H9 (cell line): ENCODE data around the gene EXOC5. TPM values are rescaled to one million over a fixed set of nuclear protein-coding genes. Genes with fewer than 3 reads are reported as not detected.

Source experiments
- DNase-seq: peaks from one replicate; pipeline ENCODE4 v3.0.0-alpha.2; 2017
- H2AFZ ChIP-seq: one replicate; pipeline ENCODE4 v1.6.1; 2013; ENCODE audit warnings: mild to moderate bottlenecking, low read length, control low read depth, moderate library complexity
- H2AK5ac ChIP-seq: 2 replicates; pipeline ENCODE4 v1.6.1; 2013; ENCODE audit warnings: low read length, control low read depth, mixed read lengths; ENCODE audit not compliant: insufficient read length
- H2BK120ac ChIP-seq: one replicate; pipeline ENCODE4 v1.6.1; 2013; ENCODE audit warnings: low read depth, mild to moderate bottlenecking, low read length, control low read depth, inconsistent platforms; ENCODE audit not compliant: poor library complexity, severe bottlenecking
- H2BK12ac ChIP-seq: 2 replicates; pipeline ENCODE4 v1.6.1; 2013; ENCODE audit warnings: low read length, control low read depth, mixed read lengths, low read depth; ENCODE audit not compliant: insufficient read length
- H2BK15ac ChIP-seq: 2 replicates; pipeline ENCODE4 v1.6.1; 2013; ENCODE audit warnings: low read depth, low read length, control low read depth
- H2BK20ac ChIP-seq: one replicate; pipeline ENCODE4 v1.6.1; 2013; ENCODE audit warnings: low read depth, mild to moderate bottlenecking, low read length, control low read depth, inconsistent platforms; ENCODE audit not compliant: poor library complexity, severe bottlenecking
- H2BK5ac ChIP-seq: 2 replicates; pipeline ENCODE4 v1.6.1; 2013; ENCODE audit warnings: low read length, control low read depth, mixed read lengths; ENCODE audit not compliant: insufficient read length
- H3K14ac ChIP-seq: 2 replicates; pipeline ENCODE4 v1.6.1; 2013; ENCODE audit warnings: low read length, control low read depth; ENCODE audit not compliant: insufficient read depth
- H3K18ac ChIP-seq: 2 replicates; pipeline ENCODE4 v1.6.1; 2013; ENCODE audit warnings: low read depth, mild to moderate bottlenecking, mixed read lengths, low read length, control low read depth; ENCODE audit not compliant: insufficient read length
- H3K23ac ChIP-seq: 2 replicates; pipeline ENCODE4 v1.6.1; 2013; ENCODE audit warnings: low read length, control low read depth, mixed read lengths, low read depth; ENCODE audit not compliant: insufficient read length
- H3K23me2 ChIP-seq: 2 replicates; pipeline ENCODE4 v1.6.1; 2013; ENCODE audit warnings: low read depth, mild to moderate bottlenecking, mixed read lengths, low read length, control low read depth; ENCODE audit not compliant: insufficient read length, poor library complexity, severe bottlenecking
- H3K27ac ChIP-seq: 2 replicates; pipeline ENCODE4 v1.5.1; 2013; ENCODE audit warnings: low read length, control low read depth, mixed read lengths, low read depth; ENCODE audit not compliant: insufficient read length
- H3K27me3 ChIP-seq: 2 replicates; pipeline ENCODE4 v1.6.1; 2013; ENCODE audit warnings: low read length, control low read depth, inconsistent platforms; ENCODE audit not compliant: insufficient read depth
- H3K4ac ChIP-seq: 2 replicates; pipeline ENCODE4 v1.6.1; 2013; ENCODE audit warnings: low read depth, mild to moderate bottlenecking, control low read depth, inconsistent platforms, low read length, moderate library complexity
- H3K4me1 ChIP-seq: 2 replicates; pipeline ENCODE4 v1.6.1; 2013; ENCODE audit warnings: low read length, control low read depth, inconsistent platforms; ENCODE audit not compliant: insufficient read depth
- H3K4me2 ChIP-seq: 2 replicates; pipeline ENCODE4 v1.6.1; 2013; ENCODE audit warnings: low read length, control low read depth, mixed read lengths; ENCODE audit not compliant: insufficient read length, insufficient read depth
- H3K56ac ChIP-seq: 2 replicates; pipeline ENCODE4 v1.6.1; 2013; ENCODE audit warnings: low read depth, mild to moderate bottlenecking, mixed read lengths, low read length, control low read depth; ENCODE audit not compliant: insufficient read length
- H3K79me1 ChIP-seq: 2 replicates; pipeline ENCODE4 v1.6.1; 2013; ENCODE audit warnings: low read depth, mild to moderate bottlenecking, moderate library complexity, low read length, control low read depth, inconsistent platforms; ENCODE audit not compliant: insufficient read depth, poor library complexity, severe bottlenecking
- H3K79me2 ChIP-seq: 2 replicates; pipeline ENCODE4 v1.6.1; 2013; ENCODE audit warnings: low read length, control low read depth, inconsistent platforms; ENCODE audit not compliant: insufficient read depth
- H3K9ac ChIP-seq: 2 replicates; pipeline ENCODE4 v1.6.1; 2013; ENCODE audit warnings: low read length, control low read depth, mixed read lengths; ENCODE audit not compliant: insufficient read length; ENCODE audit errors: extremely low read depth
- H3K9me3 ChIP-seq: one replicate; pipeline ENCODE4 v1.6.1; 2013; ENCODE audit warnings: low read depth, low read length, inconsistent platforms; ENCODE audit not compliant: control insufficient read depth
- H3T11ph ChIP-seq: one replicate; pipeline ENCODE4 v1.6.1; 2013; ENCODE audit warnings: mild to moderate bottlenecking, low read length, control low read depth, inconsistent platforms
- H4K20me1 ChIP-seq: one replicate; pipeline ENCODE4 v1.6.1; 2013; ENCODE audit not compliant: control insufficient read depth, insufficient read length, insufficient read depth
- H4K5ac ChIP-seq: 2 replicates; pipeline ENCODE4 v1.6.1; 2013; ENCODE audit warnings: low read depth, mild to moderate bottlenecking, mixed read lengths, low read length, control low read depth; ENCODE audit not compliant: insufficient read length
- H4K8ac ChIP-seq: replicated peaks from 2 replicates; pipeline ENCODE4 v1.6.1; 2013; ENCODE audit warnings: low read length, control low read depth, mixed read lengths, low read depth; ENCODE audit not compliant: insufficient read length
- H4K91ac ChIP-seq: 2 replicates; pipeline ENCODE4 v1.6.1; 2013; ENCODE audit warnings: low read depth, mild to moderate bottlenecking, moderate library complexity, mixed read lengths, low read length, control low read depth; ENCODE audit not compliant: insufficient read length
- H3K27ac Mint-ChIP-seq, 3 experiments: 2 replicates in 2 of 3; 3 replicates in 1 of 3; pipeline ENCODE4 v1.8.0; 2020 to 2021; ENCODE audit warnings: mixed read lengths in 3 of 3, mild to moderate bottlenecking in 1 of 3, moderate library complexity in 1 of 3
- H3K27me3 Mint-ChIP-seq: 2 replicates; pipeline ENCODE4 v1.8.0; 2021; ENCODE audit warnings: low read depth, mild to moderate bottlenecking, moderate library complexity, mixed read lengths
- H3K36me3 Mint-ChIP-seq, 3 experiments: 2 replicates in 2 of 3; 3 replicates in 1 of 3; pipeline ENCODE4 v1.8.0; 2020 to 2021; ENCODE audit warnings: low read depth in 3 of 3, mixed read lengths in 3 of 3; ENCODE audit not compliant: insufficient read depth in 1 of 3
- H3K4me1 Mint-ChIP-seq, 2 experiments: 2 replicates each; pipeline ENCODE4 v1.8.0; 2020; ENCODE audit warnings: mixed read lengths in 2 of 2
- H3K4me3 Mint-ChIP-seq, 2 experiments: 2 replicates in 1 of 2; 3 replicates in 1 of 2; pipeline ENCODE4 v1.8.0; 2020 to 2021; ENCODE audit warnings: mild to moderate bottlenecking in 2 of 2, mixed read lengths in 2 of 2, moderate library complexity in 1 of 2
- H3K9me3 Mint-ChIP-seq, 2 experiments: 2 replicates in 1 of 2; 3 replicates in 1 of 2; pipeline ENCODE4 v1.8.0; 2020; ENCODE audit warnings: mild to moderate bottlenecking in 2 of 2, mixed read lengths in 2 of 2, moderate library complexity in 1 of 2
- CTCF ChIP-seq: fragments of 200-600 bp; sonication (generic); conservative IDR thresholded peaks from 3 replicates; pipeline ENCODE4 v1.8.0; 2021; ENCODE audit warnings: antibody characterized with exemption, mild to moderate bottlenecking
- WGBS: extraction: QIAGEN DNeasy Blood & Tissue Kit; methylation state at CpG from one replicate; pipeline ENCODE4 v1.1.7; 2013; ENCODE audit warnings: missing lambda C conversion rate, low lambda C conversion rate, mixed read lengths; ENCODE audit not compliant: insufficient read length; ENCODE audit errors: extremely low coverage; 5-methylcytosine and 5-hydroxymethylcytosine counted together
- total RNA-seq: library from RNA; stranded (reverse); gene quantifications from 2 replicates; pipeline ENCODE4 v1.2.1, GENCODE V29; 2021

EXOC5 gene
- total RNA-seq, 1 experiment from 2014 or later = 92.9 TPM

- H2BK5ac ChIP-seq = no peak overlapping the region
- H3K23ac ChIP-seq = no peak overlapping the region
- H2AFZ ChIP-seq = no peak overlapping the region
- no peak overlapping the region for H2BK12ac ChIP-seq
- no peak overlapping the region for H4K5ac ChIP-seq
- Mint-ChIP-seq H3K27ac (no peak overlapping the region), H3K4me1 (peaks cover 0 to 3% of the 10 kb centered on the region in 2 experiments; a peak in 2 of 4 replicates), H3K9me3 (no peaks in the 10 kb centered on the region), H3K4me3 (no peak overlapping the region), H3K36me3 (no peaks in the 10 kb centered on the region), H3K27me3 (no peaks in the 10 kb centered on the region)
- no peaks in the 10 kb centered on the region for H3K23me2 ChIP-seq
- no peak overlapping the region for H3K14ac ChIP-seq
- H4K91ac ChIP-seq = no peak overlapping the region
- no peak overlapping the region for H3K27ac ChIP-seq
- H3K56ac ChIP-seq = no peak overlapping the region
- no peak overlapping the region for H2BK20ac ChIP-seq
- no peak overlapping the region for H4K8ac ChIP-seq
- no peaks in the 10 kb centered on the region for H3K9me3 ChIP-seq
- no peaks in the 10 kb centered on the region for H4K20me1 ChIP-seq
- no peak overlapping the region for H3K18ac ChIP-seq
- no peak overlapping the region for H3T11ph ChIP-seq
- no CpG with 5 or more reads among the region's 4 CpGs for WGBS
- H2BK120ac ChIP-seq = no peak overlapping the region
- no peaks in the 10 kb centered on the region; the same call in 1 of the 2 replicates for H3K4me1 ChIP-seq
- no peaks in the 10 kb centered on the region for H3K27me3 ChIP-seq
- H3K9ac ChIP-seq = no peak overlapping the region
- no peak overlapping the region for H2AK5ac ChIP-seq
- H3K4me2 ChIP-seq = no peak overlapping the region
- H2BK15ac ChIP-seq = no peak overlapping the region
- no peak overlapping the region for H3K4ac ChIP-seq
- no peak for DNase-seq
- no peak for TF ChIP-seq CTCF
- no peaks in the 10 kb centered on the region for H3K79me1 ChIP-seq
- H3K79me2 ChIP-seq = no peaks in the 10 kb centered on the region
Measured at GRCh38 chr14:57297852-57298251, 29.1 kb upstream of the EXOC5 start.
